Vagina (tissue), 2 donors: ENCODE data around the gene PSMD1.

Experiments used
- CTCF ChIP-seq, 3 experiments: fragments of 450-650 bp in 2 of 3; fragments of 200-600 bp in 1 of 3; sonication (generic) in 1 of 3; IDR thresholded peaks; one replicate each; pipeline ENCODE4 v1.5.1; 2017 to 2019; ENCODE audit warnings: antibody characterized with exemption in 3 of 3, mild to moderate bottlenecking in 2 of 3, moderate library complexity in 2 of 3
- POLR2A ChIP-seq, 2 donors: fragments of 450-650 bp; IDR thresholded peaks; one replicate each; pipeline ENCODE4 v1.6.1; 2017; ENCODE audit warnings: antibody characterized with exemption in 2 of 2, mild to moderate bottlenecking in 2 of 2, moderate library complexity in 2 of 2
- POLR2AphosphoS5 ChIP-seq, 2 donors: sonication (generic); formaldehyde crosslinking; IDR thresholded peaks; one replicate each; pipeline ENCODE4 v1.9.0; 2017; ENCODE audit warnings: antibody characterized with exemption in 2 of 2, mild to moderate bottlenecking in 2 of 2, low read depth in 1 of 2; ENCODE audit not compliant: insufficient read depth in 1 of 2

GRCh38 chr2:231115651-231116050 is 59.0 kb downstream of the PSMD1 start:
- TF ChIP-seq POLR2A (IDR thresholded peaks at IDR 0.05): no peak
- TF ChIP-seq CTCF (IDR thresholded peaks at IDR 0.05): no peak
- no peak for TF ChIP-seq POLR2AphosphoS5 (IDR thresholded peaks at IDR 0.05; ENCODE audit: insufficient read depth in 1 of 2, low read depth in 1 of 2)
